ENCODE data around the gene KMT5B.

KMT5B gene

DNA sequence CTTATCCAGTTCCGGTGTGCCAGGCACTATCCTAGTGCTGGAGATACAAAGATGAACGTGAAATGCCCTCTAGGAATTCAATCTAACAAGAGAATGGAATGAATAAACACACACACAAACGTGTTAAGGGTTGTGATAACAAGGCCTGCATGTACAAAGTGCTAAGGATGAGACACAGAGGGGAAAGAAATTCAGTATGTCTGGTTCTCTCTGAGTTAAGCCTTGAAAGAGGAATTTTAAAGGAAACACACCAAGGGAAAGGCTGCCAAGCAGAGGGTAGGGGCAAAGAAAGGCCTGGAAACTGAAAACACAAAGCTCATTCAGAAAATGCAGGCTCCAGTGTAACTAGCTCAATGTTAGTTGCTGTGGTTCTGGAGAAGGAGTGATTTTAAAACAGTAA is 96.1 kb downstream of the KMT5B start:
- no peak for DNase-seq

DNA sequence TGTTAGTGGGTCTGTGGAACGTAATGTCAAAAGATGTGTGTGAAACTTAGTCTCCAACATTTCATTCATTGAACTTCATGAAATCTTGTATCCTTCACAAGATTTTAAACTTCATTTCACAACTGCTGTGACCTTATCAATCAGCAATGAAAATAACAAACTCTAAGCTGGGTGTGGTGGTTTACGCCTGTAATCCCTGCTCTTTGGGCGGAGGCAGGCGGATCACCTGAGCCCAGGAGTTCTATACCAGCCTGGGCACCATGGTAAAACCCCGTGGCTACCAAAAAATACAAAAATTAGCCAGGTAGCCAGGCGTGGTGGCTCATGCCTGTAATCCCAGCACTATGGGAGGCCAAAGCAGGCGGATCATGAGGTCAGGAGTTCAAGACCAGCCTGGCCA is 97.0 kb downstream of the KMT5B start:
- DNase-seq, result no peak

DNA sequence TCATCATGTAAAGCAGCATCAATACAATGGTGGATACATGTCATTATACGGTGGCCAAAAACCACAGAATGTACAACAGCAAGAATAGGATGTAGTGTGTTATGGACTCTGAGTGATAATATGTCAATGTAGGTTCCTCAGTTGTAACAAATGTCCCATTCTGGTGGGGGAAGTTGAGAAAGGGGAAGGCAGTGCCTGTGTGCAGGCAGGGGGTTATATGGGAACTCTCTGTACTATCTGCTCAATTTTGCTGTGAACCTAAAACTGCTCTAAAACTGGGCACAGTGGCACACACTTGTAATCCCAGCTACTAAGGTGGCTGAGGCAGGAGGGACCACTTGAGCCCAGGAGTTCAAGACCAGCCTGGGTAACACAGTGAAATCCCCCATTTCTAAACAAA is 97.8 kb downstream of the KMT5B start:
- DNase-seq, result no peak

DNA sequence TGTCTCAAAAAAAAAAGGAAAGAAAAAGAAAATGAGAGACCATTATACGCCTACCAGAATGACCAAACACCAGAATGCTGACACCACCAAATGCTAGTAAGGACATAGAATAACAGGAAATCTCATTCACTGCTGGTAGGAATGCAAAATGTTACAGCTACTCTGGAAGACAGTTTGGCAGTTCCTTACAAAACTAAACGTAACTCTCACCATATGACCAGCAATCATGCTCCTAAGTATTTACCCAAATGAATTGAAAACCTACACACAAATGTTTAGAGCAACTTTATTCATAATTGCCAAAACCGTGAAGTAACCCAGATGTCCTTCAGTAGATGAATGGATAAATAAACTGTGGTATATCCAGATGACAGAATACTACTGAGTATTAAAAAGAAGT is 99.1 kb downstream of the KMT5B start:
- no peak for DNase-seq

DNA sequence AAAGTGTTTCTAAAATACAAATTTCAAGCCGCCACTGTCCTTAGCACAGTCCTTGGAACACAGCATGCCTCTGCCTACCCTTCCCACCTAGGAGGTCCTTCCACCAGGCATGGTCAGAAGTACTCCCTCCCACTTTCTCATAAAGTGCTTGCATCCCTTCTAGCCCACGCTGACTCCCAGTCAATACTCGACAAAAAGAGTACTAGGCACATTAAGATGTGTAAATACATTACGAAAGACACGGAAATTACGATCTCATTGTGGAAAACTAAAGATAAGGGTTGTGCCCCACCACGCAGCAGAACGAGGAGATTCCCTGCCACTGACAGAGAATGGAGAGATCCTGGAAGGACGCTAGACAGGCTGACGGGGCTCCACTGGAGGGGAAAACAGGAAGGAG is 105.4 kb downstream of the KMT5B start:
- DNase-seq, result no peak

DNA sequence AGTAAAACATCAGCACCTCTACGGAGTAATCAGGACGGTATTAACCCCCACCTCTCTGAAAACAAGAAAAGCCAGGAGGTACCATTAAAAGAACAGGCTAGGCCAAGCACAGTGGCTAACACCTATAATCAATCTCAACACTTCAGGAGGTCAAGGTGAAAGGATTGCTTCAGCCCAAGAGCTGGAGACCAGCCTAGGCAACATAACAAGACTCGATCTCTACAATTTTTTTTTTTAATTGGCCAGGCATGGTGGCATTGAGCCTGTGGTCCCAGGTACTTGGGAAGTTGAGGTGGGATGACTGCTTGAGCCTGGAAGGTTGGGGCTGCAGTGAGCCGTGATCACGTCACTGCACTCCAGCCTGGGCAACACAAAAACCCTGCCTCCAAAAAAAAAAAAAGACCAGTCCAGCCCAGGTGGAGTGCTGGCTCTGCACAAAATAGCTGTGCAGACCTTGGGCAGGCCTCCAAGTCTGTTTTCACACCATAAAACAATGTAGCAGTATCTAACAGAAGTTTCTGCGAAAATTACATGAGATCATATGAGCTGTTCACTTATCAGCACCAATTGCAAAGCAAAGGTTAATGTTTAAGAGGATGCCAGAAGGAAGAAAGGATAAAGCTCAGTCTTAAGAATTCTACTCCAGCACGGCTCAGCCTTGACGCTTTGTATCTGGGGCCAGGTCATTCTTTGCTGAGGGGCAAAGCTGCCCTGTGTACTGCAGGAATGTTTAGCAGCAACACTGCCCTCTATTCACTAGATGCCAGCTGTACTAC is 106.7 kb downstream of the KMT5B start:
- DNase-seq, result peak; percentile 73

Measured in hematopoietic multipotent progenitor cell treated with erythropoietin and hydrocortisone succinate and interleukin-3 and kit ligand, for 8 days (in vitro differentiated cells).